Adipocyte (in vitro differentiated cells): Measurements from ENCODE around the gene ZDHHC15.
"Not testable (repeated sequence)": the region's sequence is repeated elsewhere in the genome, so short reads cannot be mapped to it uniquely, and the experiment has no call there.

Experiments used
- DNase-seq: peaks from one replicate; pipeline ENCODE4 v3.0.0-alpha.2; 2015; ENCODE audit warnings: low read depth
- H3K27me3 ChIP-seq: replicated peaks from 2 replicates; pipeline ENCODE4 v1.7.0; 2013; ENCODE audit warnings: mild to moderate bottlenecking, low read length, moderate library complexity; ENCODE audit not compliant: control insufficient read depth, insufficient read depth
- H3K36me3 ChIP-seq: 2 replicates; pipeline ENCODE4 v1.7.0; 2013; ENCODE audit warnings: low read length, mild to moderate bottlenecking, moderate library complexity; ENCODE audit not compliant: control insufficient read depth, insufficient read depth, severe bottlenecking
- H3K4me1 ChIP-seq: 2 replicates; pipeline ENCODE4 v1.7.0; 2013; ENCODE audit warnings: mild to moderate bottlenecking, low read length, moderate library complexity; ENCODE audit not compliant: control insufficient read depth, insufficient read depth
- H3K4me3 ChIP-seq: 2 replicates; pipeline ENCODE4 v1.7.0; 2013; ENCODE audit warnings: mild to moderate bottlenecking, low read length, moderate library complexity
- H3K9ac ChIP-seq: 2 replicates; pipeline ENCODE4 v1.7.0; 2013; ENCODE audit warnings: mild to moderate bottlenecking, low read length, moderate library complexity
- H3K9me3 ChIP-seq: 2 replicates; pipeline ENCODE4 v1.7.0; 2013; ENCODE audit warnings: mild to moderate bottlenecking, low read length, moderate library complexity; ENCODE audit not compliant: control insufficient read depth

Gene ZDHHC15

GRCh38 chrX:75522565-75523431, at the start of gene ZDHHC15:
ZDHHC15 (minus strand) TSS chrX:75523037; CDS start chrX:75523024, 13 bp downstream.
- H3K4me3 ChIP-seq, result peak within 1 kb of the TSS; percentile 80
- peak within 1 kb of the TSS; percentile 56 for H3K9ac ChIP-seq
- DNase-seq, result peak; percentile 72
- H3K36me3 ChIP-seq, result no peaks in the 10 kb centered on the region
- peaks cover 19% of the 10 kb centered on the region for H3K9me3 ChIP-seq
- H3K27me3 ChIP-seq, result peaks cover 3% of the 10 kb centered on the region
- H3K4me1 ChIP-seq, result no peaks in the 10 kb centered on the region

- DNase-seq, H3K4me3 ChIP-seq, H3K9ac ChIP-seq, H3K4me1 ChIP-seq, H3K27me3 ChIP-seq, H3K9me3 ChIP-seq, H3K36me3 ChIP-seq: not testable (repeated sequence)
These were observed 37.7 kb upstream of the ZDHHC15 start for GRCh38 chrX:75560544-75560943.

GRCh38 chrX:75547783-75548182, 24.9 kb upstream of the ZDHHC15 start:
- Histone ChIP-seq H3K4me3 (no peak overlapping the region), H3K9ac (no peak overlapping the region), H3K4me1 (peaks cover 4% of the 10 kb centered on the region), H3K36me3 (no peaks in the 10 kb centered on the region), H3K9me3 (peaks cover 5% of the 10 kb centered on the region), H3K27me3 (peaks cover 5% of the 10 kb centered on the region)
- DNase-seq, result peak; percentile 48

- Histone ChIP-seq H3K36me3 (no peaks in the 10 kb centered on the region), H3K27me3 (peaks cover 5% of the 10 kb centered on the region), H3K9ac (no peak overlapping the region), H3K4me1 (peaks cover 4% of the 10 kb centered on the region), H3K4me3 (no peak overlapping the region), H3K9me3 (peaks cover 13% of the 10 kb centered on the region)
- DNase-seq, result no peak
These were observed 24.1 kb upstream of the ZDHHC15 start for GRCh38 chrX:75546724-75547511.

GRCh38 chrX:75544786-75545185, 21.9 kb upstream of the ZDHHC15 start:
- peaks cover 5% of the 10 kb centered on the region for H3K27me3 ChIP-seq
- H3K9me3 ChIP-seq, result peaks cover 8% of the 10 kb centered on the region
- H3K4me1 ChIP-seq, result peaks cover 4% of the 10 kb centered on the region
- no peak overlapping the region for H3K4me3 ChIP-seq
- no peaks in the 10 kb centered on the region for H3K36me3 ChIP-seq
- no peak for DNase-seq
- no peak overlapping the region for H3K9ac ChIP-seq

- no peaks in the 10 kb centered on the region for H3K36me3 ChIP-seq
- H3K4me1 ChIP-seq, result no peaks in the 10 kb centered on the region
- H3K9ac ChIP-seq, result no peak overlapping the region
- H3K9me3 ChIP-seq, result peaks cover 30% of the 10 kb centered on the region
- no peak overlapping the region for H3K4me3 ChIP-seq
- H3K27me3 ChIP-seq, result no peaks in the 10 kb centered on the region
- no peak for DNase-seq
These were observed 38.9 kb downstream of the ZDHHC15 start for GRCh38 chrX:75483933-75484332.

- DNase-seq, H3K27me3 ChIP-seq, H3K36me3 ChIP-seq, H3K4me1 ChIP-seq, H3K4me3 ChIP-seq, H3K9ac ChIP-seq: not testable (repeated sequence)
- H3K9me3 ChIP-seq, result peaks cover 41% of the 10 kb centered on the region
These were observed 61.1 kb downstream of the ZDHHC15 start for GRCh38 chrX:75461780-75462179.

- H3K27me3 ChIP-seq, result no peaks in the 10 kb centered on the region
- H3K4me1 ChIP-seq, result no peaks in the 10 kb centered on the region
- no peaks in the 10 kb centered on the region for H3K36me3 ChIP-seq
- no peak for DNase-seq
- no peaks in the 10 kb centered on the region for H3K9me3 ChIP-seq
- no peak overlapping the region for H3K4me3 ChIP-seq
- H3K9ac ChIP-seq, result no peak overlapping the region
These were observed 101.1 kb downstream of the ZDHHC15 start for GRCh38 chrX:75421688-75422230.

GRCh38 chrX:75407153-75407552, 115.7 kb downstream of the ZDHHC15 start:
- not testable (repeated sequence) for H3K4me3 ChIP-seq, H3K27me3 ChIP-seq, H3K4me1 ChIP-seq, DNase-seq, H3K9ac ChIP-seq, H3K36me3 ChIP-seq
- H3K9me3 ChIP-seq, result peaks cover 43% of the 10 kb centered on the region

GRCh38 chrX:75390470-75390869, 132.4 kb downstream of the ZDHHC15 start:
- H3K4me1 ChIP-seq, result no peaks in the 10 kb centered on the region
- no peak overlapping the region for H3K4me3 ChIP-seq
- peaks cover 42% of the 10 kb centered on the region for H3K9me3 ChIP-seq
- no peaks in the 10 kb centered on the region for H3K36me3 ChIP-seq
- H3K9ac ChIP-seq, result no peak overlapping the region
- DNase-seq, result no peak
- no peaks in the 10 kb centered on the region for H3K27me3 ChIP-seq

- H3K4me3 ChIP-seq, result no peak overlapping the region
- no peak for DNase-seq
- no peaks in the 10 kb centered on the region for H3K4me1 ChIP-seq
- H3K27me3 ChIP-seq, result no peaks in the 10 kb centered on the region
- no peaks in the 10 kb centered on the region for H3K36me3 ChIP-seq
- no peak overlapping the region for H3K9ac ChIP-seq
- peaks cover 20% of the 10 kb centered on the region for H3K9me3 ChIP-seq
These were observed 153.1 kb downstream of the ZDHHC15 start for GRCh38 chrX:75369721-75370120.
